Fibroblast of lung (primary cell): ENCODE results near the gene TATDN2. TPM values are rescaled to one million over a fixed set of nuclear protein-coding genes. Genes with fewer than 3 reads are reported as not detected.
A peak's percentile ranks its signal among the peaks of the same experiment; 100 is the strongest.

Experiments used
- DNase-seq, 2 donors: peaks; one replicate each; pipeline versions ENCODE4 v3.0.0 to v3.0.0-alpha.2; 2010; ENCODE audit warnings: low read depth in 2 of 2
- H2AFZ ChIP-seq: 2 replicates; pipeline ENCODE4 v1.5.1; 2012; ENCODE audit warnings: low read length, control low read depth, inconsistent platforms
- H3K27ac ChIP-seq: 2 replicates; pipeline ENCODE4 v1.5.1; 2011; ENCODE audit warnings: low read length, control low read depth; ENCODE audit not compliant: insufficient read depth
- H3K27me3 ChIP-seq: 2 replicates; pipeline ENCODE4 v1.5.1; 2011; ENCODE audit warnings: mild to moderate bottlenecking, low read length; ENCODE audit not compliant: control insufficient read depth, insufficient read depth
- H3K36me3 ChIP-seq: 2 replicates; pipeline ENCODE4 v1.5.1; 2011; ENCODE audit warnings: low read length; ENCODE audit not compliant: control insufficient read depth, insufficient read depth
- H3K4me1 ChIP-seq: 2 replicates; pipeline ENCODE4 v1.5.1; 2011; ENCODE audit warnings: low read length; ENCODE audit not compliant: control insufficient read depth, insufficient read depth; ENCODE audit errors: extremely low read depth
- H3K4me2 ChIP-seq: 2 replicates; pipeline ENCODE4 v1.5.1; 2011; ENCODE audit warnings: low read length, control low read depth; ENCODE audit not compliant: insufficient read depth; ENCODE audit errors: extremely low read depth
- H3K4me3 ChIP-seq, 4 experiments: fragments of 200-600 bp in 1 of 4; sonication (generic) in 1 of 4; replicated peaks in 1 of 4; 2 replicates each; pipeline ENCODE4 v1.5.1; 2011 to 2016; ENCODE audit warnings: low read length in 4 of 4, low read depth in 3 of 4, mild to moderate bottlenecking in 3 of 4, control low read depth in 2 of 4, inconsistent platforms in 1 of 4, mixed read lengths in 1 of 4; ENCODE audit not compliant: insufficient read depth in 1 of 4; ENCODE audit errors: control extremely low read depth in 1 of 4
- H3K79me2 ChIP-seq: 2 replicates; pipeline ENCODE4 v1.5.1; 2012; ENCODE audit warnings: mild to moderate bottlenecking, low read length, inconsistent platforms; ENCODE audit not compliant: control insufficient read depth, insufficient read depth
- H3K9ac ChIP-seq: 2 replicates; pipeline ENCODE4 v1.5.1; 2011; ENCODE audit warnings: mild to moderate bottlenecking, low read length, control low read depth; ENCODE audit not compliant: insufficient read depth
- H3K9me3 ChIP-seq: 2 replicates; pipeline ENCODE4 v1.5.1; 2012; ENCODE audit warnings: low read depth, low read length; ENCODE audit not compliant: control insufficient read depth, insufficient read depth
- H4K20me1 ChIP-seq: 2 replicates; pipeline ENCODE4 v1.5.1; 2011; ENCODE audit warnings: low read length; ENCODE audit not compliant: control insufficient read depth, insufficient read depth; ENCODE audit errors: extremely low read depth
- EZH2 ChIP-seq: IDR thresholded peaks from 2 replicates; pipeline ENCODE4 v1.5.1; 2012; ENCODE audit warnings: low read length, control low read depth, mild to moderate bottlenecking; ENCODE audit errors: missing control alignments
- polyA plus RNA-seq, 2 donors: library from polyadenylated mRNA; depleted of rRNA in 1 of 2; stranded (reverse) in 1 of 2; unstranded in 1 of 2; fragments of >200 nt; gene quantifications; 2 replicates each; pipeline ENCODE4 v1.2.1, GENCODE V29; 2011 to 2012; ENCODE audit warnings: missing spikeins in 1 of 2
- total RNA-seq: library from RNA; depleted of rRNA; stranded (reverse); fragments of >200 nt; gene quantifications from 2 replicates; pipeline ENCODE4 v1.2.1, GENCODE V29; 2014
- TF ChIP-seq, protein P1 (sequence below), 2 donors: IDR thresholded peaks in 1 of 2; conservative IDR thresholded peaks in 1 of 2; 1 replicate in 1 of 2; 2 replicates in 1 of 2; pipeline ENCODE4 v1.5.1; 2011 to 2012; ENCODE audit warnings: low read length in 2 of 2, control low read depth in 1 of 2, inconsistent platforms in 1 of 2, low read depth in 1 of 2, mild to moderate bottlenecking in 1 of 2

Gene TATDN2
- total and polyA plus RNA-seq, 2 donors (not counting 1 experiment from before 2014, with no cell fraction given) = 12.4 to 16.5 TPM

DNA sequence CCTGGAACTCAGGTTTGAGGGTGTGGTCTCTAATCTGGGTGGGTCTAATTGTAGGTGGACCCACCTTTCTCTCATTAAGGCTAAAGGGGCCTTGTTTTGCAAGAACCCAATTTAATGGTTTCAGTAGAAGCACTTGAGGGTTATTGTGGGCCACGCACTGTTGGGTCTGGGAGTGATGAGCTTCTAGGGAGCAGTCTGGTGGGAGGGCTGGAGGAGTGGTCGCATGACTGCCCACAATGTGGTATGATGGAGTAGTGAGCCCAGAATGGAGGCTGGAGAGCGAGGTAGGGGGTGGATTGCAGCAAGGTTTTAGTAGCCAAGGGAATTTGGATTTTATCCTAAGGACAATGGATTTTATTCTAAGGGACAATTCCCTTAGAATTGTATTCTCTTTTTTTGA is 2.7 kb downstream of the TATDN2 start:
- Histone ChIP-seq H3K4me3 (peak overlapping the region in 2 of 4 experiments; percentile 87 to 91), H3K27ac (no peak overlapping the region), H4K20me1 (no peaks in the 10 kb centered on the region), H3K27me3 (no peaks in the 10 kb centered on the region), H2AFZ (no peak overlapping the region), H3K9ac (no peak overlapping the region), H3K4me2 (peak overlapping the region; percentile 100), H3K9me3 (no peaks in the 10 kb centered on the region), H3K36me3 (peaks cover 3% of the 10 kb centered on the region), H3K4me1 (peaks cover 5% of the 10 kb centered on the region), H3K79me2 (peaks cover 37% of the 10 kb centered on the region)
- DNase-seq = no peak
- TF ChIP-seq, protein P1, sequence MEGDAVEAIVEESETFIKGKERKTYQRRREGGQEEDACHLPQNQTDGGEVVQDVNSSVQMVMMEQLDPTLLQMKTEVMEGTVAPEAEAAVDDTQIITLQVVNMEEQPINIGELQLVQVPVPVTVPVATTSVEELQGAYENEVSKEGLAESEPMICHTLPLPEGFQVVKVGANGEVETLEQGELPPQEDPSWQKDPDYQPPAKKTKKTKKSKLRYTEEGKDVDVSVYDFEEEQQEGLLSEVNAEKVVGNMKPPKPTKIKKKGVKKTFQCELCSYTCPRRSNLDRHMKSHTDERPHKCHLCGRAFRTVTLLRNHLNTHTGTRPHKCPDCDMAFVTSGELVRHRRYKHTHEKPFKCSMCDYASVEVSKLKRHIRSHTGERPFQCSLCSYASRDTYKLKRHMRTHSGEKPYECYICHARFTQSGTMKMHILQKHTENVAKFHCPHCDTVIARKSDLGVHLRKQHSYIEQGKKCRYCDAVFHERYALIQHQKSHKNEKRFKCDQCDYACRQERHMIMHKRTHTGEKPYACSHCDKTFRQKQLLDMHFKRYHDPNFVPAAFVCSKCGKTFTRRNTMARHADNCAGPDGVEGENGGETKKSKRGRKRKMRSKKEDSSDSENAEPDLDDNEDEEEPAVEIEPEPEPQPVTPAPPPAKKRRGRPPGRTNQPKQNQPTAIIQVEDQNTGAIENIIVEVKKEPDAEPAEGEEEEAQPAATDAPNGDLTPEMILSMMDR (conservative IDR thresholded peaks at IDR 0.05 in 1 of 2, IDR thresholded peaks at IDR 0.05 in 1 of 2; ENCODE audit: low read depth in 1 of 2, low read length in 2 of 2) = no peak
- TF ChIP-seq EZH2 = no peak

DNA sequence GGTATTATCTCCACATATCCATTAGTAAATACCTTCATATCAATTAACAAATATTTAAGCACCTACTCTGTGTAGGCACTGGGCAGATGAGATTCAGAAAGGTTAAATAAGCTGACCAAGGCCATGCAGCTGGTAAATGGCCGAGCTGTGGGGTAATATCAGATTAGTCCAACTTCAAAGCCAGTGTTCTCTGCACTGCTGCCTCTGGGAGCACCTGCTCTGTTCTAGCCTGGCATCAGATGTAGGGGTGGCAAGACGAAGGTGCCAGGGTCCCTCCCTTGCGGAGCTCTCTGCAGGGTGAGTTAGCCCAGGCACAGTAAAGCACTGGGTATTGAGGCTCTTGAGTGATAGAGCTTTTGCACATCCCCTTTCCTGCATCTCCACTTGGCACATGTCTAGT is 5.5 kb downstream of the TATDN2 start:
- TF ChIP-seq EZH2 = no peak
- TF ChIP-seq, protein P1 (conservative IDR thresholded peaks at IDR 0.05 in 1 of 2, IDR thresholded peaks at IDR 0.05 in 1 of 2; ENCODE audit: low read depth in 1 of 2, low read length in 2 of 2) = no peak
- Histone ChIP-seq H3K79me2 (peaks cover 40% of the 10 kb centered on the region), H3K4me1 (peaks cover 5% of the 10 kb centered on the region), H4K20me1 (no peaks in the 10 kb centered on the region), H3K27ac (no peak overlapping the region), H3K9ac (no peak overlapping the region), H3K27me3 (no peaks in the 10 kb centered on the region), H2AFZ (no peak overlapping the region), H3K4me3 (no peak overlapping the region), H3K4me2 (no peak overlapping the region), H3K9me3 (no peaks in the 10 kb centered on the region), H3K36me3 (peaks cover 3% of the 10 kb centered on the region)
- no peak for DNase-seq

DNA sequence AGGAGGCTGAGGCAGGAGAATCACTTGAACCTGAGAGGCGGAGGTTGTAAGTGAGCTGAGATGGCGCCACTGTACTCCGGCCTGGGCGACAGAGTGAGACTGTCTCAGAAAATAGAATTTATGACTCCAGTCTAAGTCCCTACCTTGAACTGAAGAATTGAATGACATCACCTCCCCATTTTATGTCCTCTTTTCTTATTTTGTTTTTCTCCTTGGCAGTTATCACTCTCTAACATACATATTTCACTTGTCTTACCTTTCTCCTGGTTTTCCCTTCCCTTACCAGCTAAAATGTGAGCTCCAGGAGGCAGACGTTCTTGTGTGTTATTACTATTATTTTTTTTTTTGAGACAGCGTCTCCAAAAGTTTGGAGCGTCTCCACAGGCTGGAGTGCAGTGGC is 7.6 kb downstream of the TATDN2 start:
- no peak for DNase-seq
- Histone ChIP-seq H3K4me3 (no peak overlapping the region), H4K20me1 (no peaks in the 10 kb centered on the region), H2AFZ (no peak overlapping the region), H3K27ac (no peak overlapping the region), H3K9me3 (no peaks in the 10 kb centered on the region), H3K79me2 (peaks cover 23% of the 10 kb centered on the region), H3K9ac (no peak overlapping the region), H3K27me3 (no peaks in the 10 kb centered on the region), H3K4me1 (no peaks in the 10 kb centered on the region), H3K4me2 (no peak overlapping the region), H3K36me3 (peaks cover 6% of the 10 kb centered on the region)
- TF ChIP-seq, protein P1 (conservative IDR thresholded peaks at IDR 0.05 in 1 of 2, IDR thresholded peaks at IDR 0.05 in 1 of 2; ENCODE audit: low read depth in 1 of 2, low read length in 2 of 2) = no peak
- TF ChIP-seq EZH2 = no peak
